Left ventricle myocardium inferior (tissue), 1 donor: ENCODE results near the gene CXXC5. TPM values are rescaled to one million over a fixed set of nuclear protein-coding genes. Genes with fewer than 3 reads are reported as not detected.

Source experiments
- DNase-seq: peaks from one replicate; pipeline ENCODE4 v3.0.0-alpha.2; 2020
- H3K27ac ChIP-seq: fragments of 200-600 bp; replicated peaks from 2 replicates; pipeline ENCODE4 v1.8.0; 2021
- H3K27me3 ChIP-seq: fragments of 200-600 bp; 2 replicates; pipeline ENCODE4 v1.8.0; 2021; ENCODE audit warnings: low read depth
- H3K36me3 ChIP-seq: fragments of 200-600 bp; 2 replicates; pipeline ENCODE4 v1.8.0; 2021
- H3K4me1 ChIP-seq: fragments of 200-600 bp; 2 replicates; pipeline ENCODE4 v1.8.0; 2021
- H3K4me3 ChIP-seq: fragments of 200-600 bp; 2 replicates; pipeline ENCODE4 v1.8.0; 2021; ENCODE audit warnings: mild to moderate bottlenecking, moderate library complexity
- H3K9me3 ChIP-seq: fragments of 200-600 bp; replicated peaks from 2 replicates; pipeline ENCODE4 v1.8.0; 2021
- intact Hi-C: fragments of 100-400 bp; cut with micrococcal nuclease; formaldehyde crosslinking; loops from one replicate; pipeline ENCODE4 v1.11.0; 2022
- total RNA-seq: library from RNA; stranded (reverse); fragmentation: NEBNext Ultra II Directional; extraction: Animal tissue kit (Norgen Biotek cat#: 25700); gene quantifications from one replicate; pipeline ENCODE4 v1.2.1, GENCODE V29; 2021
- TF ChIP-seq, protein P1 (sequence below): fragments of 200-600 bp; IDR thresholded peaks from 2 replicates; pipeline ENCODE4 v1.8.0; 2021; ENCODE audit warnings: antibody characterized with exemption, mild to moderate bottlenecking, borderline replicate concordance
- donor health status: DM: no; HTN: yes; CAD: no; lungs with severe emphysema.

Gene CXXC5
- total RNA-seq, 1 donor from 2014 or later, result 56.9 TPM

GRCh38 chr5:139702548-139702947, 54.4 kb downstream of the CXXC5 start:
- H3K9me3 ChIP-seq, result no peaks in the 10 kb centered on the region
- H3K4me1 ChIP-seq, result peaks cover 38% of the 10 kb centered on the region
- no peak overlapping the region for H3K27ac ChIP-seq
- no peak overlapping the region for H3K4me3 ChIP-seq
- intact Hi-C loops, result no loop called here
- TF ChIP-seq, protein P1, sequence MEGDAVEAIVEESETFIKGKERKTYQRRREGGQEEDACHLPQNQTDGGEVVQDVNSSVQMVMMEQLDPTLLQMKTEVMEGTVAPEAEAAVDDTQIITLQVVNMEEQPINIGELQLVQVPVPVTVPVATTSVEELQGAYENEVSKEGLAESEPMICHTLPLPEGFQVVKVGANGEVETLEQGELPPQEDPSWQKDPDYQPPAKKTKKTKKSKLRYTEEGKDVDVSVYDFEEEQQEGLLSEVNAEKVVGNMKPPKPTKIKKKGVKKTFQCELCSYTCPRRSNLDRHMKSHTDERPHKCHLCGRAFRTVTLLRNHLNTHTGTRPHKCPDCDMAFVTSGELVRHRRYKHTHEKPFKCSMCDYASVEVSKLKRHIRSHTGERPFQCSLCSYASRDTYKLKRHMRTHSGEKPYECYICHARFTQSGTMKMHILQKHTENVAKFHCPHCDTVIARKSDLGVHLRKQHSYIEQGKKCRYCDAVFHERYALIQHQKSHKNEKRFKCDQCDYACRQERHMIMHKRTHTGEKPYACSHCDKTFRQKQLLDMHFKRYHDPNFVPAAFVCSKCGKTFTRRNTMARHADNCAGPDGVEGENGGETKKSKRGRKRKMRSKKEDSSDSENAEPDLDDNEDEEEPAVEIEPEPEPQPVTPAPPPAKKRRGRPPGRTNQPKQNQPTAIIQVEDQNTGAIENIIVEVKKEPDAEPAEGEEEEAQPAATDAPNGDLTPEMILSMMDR, result no peak
- no peaks in the 10 kb centered on the region for H3K36me3 ChIP-seq
- DNase-seq, result no peak
- no peaks in the 10 kb centered on the region for H3K27me3 ChIP-seq

GRCh38 chr5:139704748-139705147, 56.6 kb downstream of the CXXC5 start:
- TF ChIP-seq, protein P1, result no peak
- intact Hi-C loops, result no loop called here

DNA sequence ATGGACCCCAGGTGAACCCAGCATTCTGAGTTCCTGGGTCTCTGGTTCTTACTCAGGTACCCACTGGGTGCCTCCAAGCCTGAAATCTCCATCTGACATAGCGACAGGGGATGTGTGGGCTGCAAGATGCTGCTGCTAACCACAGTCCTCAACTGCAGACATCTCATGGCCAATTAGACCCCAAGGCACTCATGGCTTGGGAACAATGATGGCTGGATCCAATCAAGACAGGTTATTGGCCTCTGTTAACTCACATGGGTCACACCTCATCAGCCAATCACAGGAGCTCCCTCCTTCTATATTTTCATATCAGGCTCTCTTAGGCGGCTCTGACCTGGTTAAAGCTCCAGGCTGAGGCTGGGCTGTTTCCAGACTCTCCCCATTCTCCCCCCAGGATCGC, 57.0 kb downstream of the CXXC5 start:
- TF ChIP-seq, protein P1, result no peak
- Histone ChIP-seq H3K9me3 (no peaks in the 10 kb centered on the region), H3K27ac (no peak overlapping the region), H3K36me3 (no peaks in the 10 kb centered on the region), H3K4me3 (no peak overlapping the region), H3K27me3 (no peaks in the 10 kb centered on the region), H3K4me1 (peaks cover 38% of the 10 kb centered on the region)
- DNase-seq, result no peak
- intact Hi-C loops, result no loop called here

More at GRCh38 chr5:139704748-139705147, 56.6 kb downstream of the CXXC5 start:
- Histone ChIP-seq H3K27ac (no peak overlapping the region), H3K4me3 (no peak overlapping the region), H3K36me3 (no peaks in the 10 kb centered on the region), H3K9me3 (no peaks in the 10 kb centered on the region), H3K27me3 (no peaks in the 10 kb centered on the region), H3K4me1 (peaks cover 34% of the 10 kb centered on the region)
- no peak for DNase-seq

DNA sequence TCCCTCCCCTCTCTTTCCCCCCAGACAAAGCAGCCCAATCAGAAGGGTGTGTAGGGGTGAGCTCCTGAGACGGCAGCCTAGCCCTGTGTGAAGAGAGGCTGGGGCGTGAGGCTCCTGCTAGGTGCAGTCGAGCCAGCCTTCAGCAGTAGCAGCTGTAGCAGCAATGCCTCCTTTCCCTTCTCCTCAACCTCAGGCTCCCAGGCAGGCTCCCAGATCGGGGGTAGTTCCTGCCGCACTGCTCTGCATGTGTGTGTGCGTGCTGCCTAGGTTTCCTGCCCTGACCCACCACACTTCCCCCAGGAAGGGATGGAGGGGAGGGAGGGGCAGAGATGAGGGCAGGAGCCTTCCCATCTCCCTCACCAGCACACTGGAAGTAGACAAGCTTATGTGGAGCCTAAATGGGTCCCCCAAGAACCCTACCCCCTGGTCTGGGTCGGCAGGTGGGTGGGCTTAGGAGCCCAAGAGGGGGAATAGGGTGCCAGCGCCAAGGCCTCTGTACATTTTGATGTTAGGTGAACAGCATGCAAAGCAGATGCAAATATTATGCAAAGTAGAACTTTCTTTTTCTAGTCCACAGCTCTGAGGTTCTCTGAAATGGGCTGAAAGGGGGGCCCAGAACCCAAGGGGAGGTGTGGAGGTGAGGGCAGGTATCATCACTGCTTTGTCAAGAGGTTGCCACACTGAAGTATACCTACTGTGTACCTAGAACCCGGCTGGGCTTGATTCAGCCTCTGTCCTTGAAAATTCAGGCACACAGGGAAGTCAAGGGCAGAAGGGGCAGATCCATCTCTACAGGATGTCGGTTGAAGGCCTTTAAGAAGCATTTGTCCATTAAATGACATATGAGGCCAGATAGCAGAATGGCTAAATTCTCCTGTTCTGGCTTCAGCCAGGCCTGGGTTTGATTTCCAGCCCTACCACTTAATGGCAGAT, 57.8 kb downstream of the CXXC5 start:
- Histone ChIP-seq H3K27me3 (no peaks in the 10 kb centered on the region), H3K36me3 (no peaks in the 10 kb centered on the region), H3K4me1 (peaks cover 42% of the 10 kb centered on the region), H3K4me3 (no peak overlapping the region), H3K9me3 (no peaks in the 10 kb centered on the region), H3K27ac (no peak overlapping the region)
- DNase-seq, result no peak
- intact Hi-C loops, result no loop called here
- TF ChIP-seq, protein P1, result no peak

GRCh38 chr5:139707445-139708003, 59.4 kb downstream of the CXXC5 start:
- H3K9me3 ChIP-seq, result no peaks in the 10 kb centered on the region
- H3K27ac ChIP-seq, result no peak overlapping the region
- TF ChIP-seq, protein P1, result no peak
- H3K4me3 ChIP-seq, result no peak overlapping the region
- peaks cover 46% of the 10 kb centered on the region for H3K4me1 ChIP-seq
- no peaks in the 10 kb centered on the region for H3K36me3 ChIP-seq
- H3K27me3 ChIP-seq, result no peaks in the 10 kb centered on the region
- no peak for DNase-seq
- intact Hi-C loops, result no loop called here
